Neural progenitor cell (in vitro differentiated cells): ENCODE data around the gene SMC3.

Source experiments
- EZH2 ChIP-seq: fragments of 200-600 bp; sonication (generic); IDR thresholded peaks from 2 replicates; pipeline ENCODE4 v1.6.1; 2017; ENCODE audit warnings: antibody characterized with exemption, mild to moderate bottlenecking, moderate library complexity
- EZH2phosphoT487 ChIP-seq: fragments of 200-600 bp; sonication (generic); IDR thresholded peaks from 2 replicates; pipeline ENCODE4 v1.6.1; 2017; ENCODE audit warnings: antibody characterized with exemption
- TF ChIP-seq, protein P1 (sequence below): fragments of 200-600 bp; sonication (generic); IDR thresholded peaks from 2 replicates; pipeline ENCODE4 v1.5.1; 2017; ENCODE audit warnings: antibody characterized with exemption, mild to moderate bottlenecking

GRCh38 chr10:110650265-110650668 lies 82.8 kb downstream of the SMC3 start:
- TF ChIP-seq, protein P1, sequence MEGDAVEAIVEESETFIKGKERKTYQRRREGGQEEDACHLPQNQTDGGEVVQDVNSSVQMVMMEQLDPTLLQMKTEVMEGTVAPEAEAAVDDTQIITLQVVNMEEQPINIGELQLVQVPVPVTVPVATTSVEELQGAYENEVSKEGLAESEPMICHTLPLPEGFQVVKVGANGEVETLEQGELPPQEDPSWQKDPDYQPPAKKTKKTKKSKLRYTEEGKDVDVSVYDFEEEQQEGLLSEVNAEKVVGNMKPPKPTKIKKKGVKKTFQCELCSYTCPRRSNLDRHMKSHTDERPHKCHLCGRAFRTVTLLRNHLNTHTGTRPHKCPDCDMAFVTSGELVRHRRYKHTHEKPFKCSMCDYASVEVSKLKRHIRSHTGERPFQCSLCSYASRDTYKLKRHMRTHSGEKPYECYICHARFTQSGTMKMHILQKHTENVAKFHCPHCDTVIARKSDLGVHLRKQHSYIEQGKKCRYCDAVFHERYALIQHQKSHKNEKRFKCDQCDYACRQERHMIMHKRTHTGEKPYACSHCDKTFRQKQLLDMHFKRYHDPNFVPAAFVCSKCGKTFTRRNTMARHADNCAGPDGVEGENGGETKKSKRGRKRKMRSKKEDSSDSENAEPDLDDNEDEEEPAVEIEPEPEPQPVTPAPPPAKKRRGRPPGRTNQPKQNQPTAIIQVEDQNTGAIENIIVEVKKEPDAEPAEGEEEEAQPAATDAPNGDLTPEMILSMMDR, result no peak
- TF ChIP-seq EZH2 (no peak), EZH2phosphoT487 (no peak)
